HCT116 (cell line): ENCODE results near the gene NHLRC4. TPM values are rescaled to one million over a fixed set of nuclear protein-coding genes. Genes with fewer than 3 reads are reported as not detected.

ENCODE experiments used
- ATAC-seq: fragments of 200-7000 bp; cut with Tn5 transposase; 2 replicates; pipeline ENCODE4 v1.9.1; 2020; ENCODE audit warnings: mild to moderate bottlenecking, moderate library complexity
- BruUV-seq: library from RNA; stranded (reverse); fragments of 400-500 nt; replicated peaks from 2 replicates; lab custom pipeline; 2021; lab: Mats Ljungman, UMichigan
- CTCF ChIA-PET: fragments of 300-600 bp; sonication (Branson Sonifier 250); formaldehyde crosslinking; loops from one replicate; lab custom pipeline; 2021; ENCODE audit warnings: antibody characterized with exemption; lab: Charles Lee
- POLR2A ChIA-PET: fragments of 300-600, 350-600 bp; sonication (Branson Sonifier 250); formaldehyde crosslinking; loops from one replicate; lab custom pipeline; 2021; ENCODE audit warnings: antibody characterized with exemption; lab: Charles Lee
- RAD21 ChIA-PET, 2 experiments: fragments of 300-600 bp; sonication (Branson Sonifier 250); formaldehyde crosslinking; loops; one replicate each; lab custom pipeline; 2023; ENCODE audit warnings: low total read pairs in 2 of 2; ENCODE audit not compliant: uncharacterized antibody in 2 of 2, unreplicated experiment in 2 of 2, low non-redundant PET in 1 of 2; lab: Charles Lee
- DNase-seq: peaks from one replicate; pipeline ENCODE4 v3.0.0-alpha.2; 2010; ENCODE audit warnings: low read depth, low spot score
- H2AFZ ChIP-seq: fragments of 200-600 bp; shearing (Covaris generic), sonication (generic); 2 replicates; pipeline ENCODE4 v1.6.1; 2017; ENCODE audit warnings: low read depth, mixed run types, mixed read lengths, antibody characterized with exemption, low read length; ENCODE audit not compliant: poor library complexity, severe bottlenecking
- H3K27ac ChIP-seq: 2 replicates; pipeline ENCODE4 v1.5.1; 2012; ENCODE audit warnings: low read depth, low read length
- H3K27me3 ChIP-seq: fragments of 200-600 bp; sonication (generic); 2 replicates; pipeline ENCODE4 v1.6.1; 2016; ENCODE audit warnings: mixed run types, low read length, mixed read lengths; ENCODE audit not compliant: insufficient read depth
- H3K36me3 ChIP-seq, 2 experiments: fragments of 200-500 bp in 1 of 2; fragments of 200-600 bp in 1 of 2; sonication (Bioruptor generic) in 1 of 2; sonication (generic) in 1 of 2; 2 replicates each; pipeline versions ENCODE4 v1.5.1 to v1.6.1; 2014 to 2016; ENCODE audit warnings: low read length in 2 of 2, inconsistent platforms in 1 of 2, mixed read lengths in 1 of 2, mixed run types in 1 of 2; ENCODE audit not compliant: insufficient read depth in 2 of 2, control insufficient read depth in 1 of 2
- H3K4me1 ChIP-seq, 2 experiments: fragments of 200-600 bp in 1 of 2; sonication (generic) in 1 of 2; 2 replicates each; pipeline versions ENCODE4 v1.5.1 to v1.6.1; 2012 to 2017; ENCODE audit warnings: low read length in 2 of 2, inconsistent platforms in 1 of 2, mild to moderate bottlenecking in 1 of 2, mixed read lengths in 1 of 2, mixed run types in 1 of 2, moderate library complexity in 1 of 2; ENCODE audit not compliant: insufficient read depth in 2 of 2, control insufficient read depth in 1 of 2
- H3K4me2 ChIP-seq: fragments of 200-600 bp; sonication (generic); 2 replicates; pipeline ENCODE4 v1.6.1; 2017; ENCODE audit warnings: mixed run types, low read length, mixed read lengths
- H3K4me3 ChIP-seq, 2 experiments: fragments of 200-600 bp in 1 of 2; sonication (generic) in 1 of 2; replicated peaks in 1 of 2; 2 replicates each; pipeline ENCODE4 v1.5.1; 2011 to 2016; ENCODE audit warnings: low read length in 2 of 2, control low read depth in 1 of 2, low read depth in 1 of 2, mild to moderate bottlenecking in 1 of 2, mixed read lengths in 1 of 2, mixed run types in 1 of 2
- H3K79me2 ChIP-seq: fragments of 200-600 bp; sonication (generic); 2 replicates; pipeline ENCODE4 v1.6.1; 2017; ENCODE audit warnings: mild to moderate bottlenecking, mixed run types, low read length, moderate library complexity, mixed read lengths; ENCODE audit not compliant: insufficient read depth
- H3K9ac ChIP-seq: fragments of 200-600 bp; sonication (generic); 2 replicates; pipeline ENCODE4 v1.6.1; 2016; ENCODE audit warnings: low read length, mixed read lengths
- H3K9me2 ChIP-seq: fragments of 200-600 bp; sonication (generic), shearing (Covaris generic); 2 replicates; pipeline ENCODE4 v1.6.1; 2017; ENCODE audit warnings: mixed run types, mild to moderate bottlenecking, moderate library complexity; ENCODE audit not compliant: insufficient read depth
- H3K9me3 ChIP-seq, 2 experiments: fragments of 200-500 bp in 1 of 2; fragments of 200-600 bp in 1 of 2; sonication (Bioruptor generic) in 1 of 2; sonication (generic) in 1 of 2; 2 replicates each; pipeline ENCODE4 v1.6.1; 2014 to 2017; ENCODE audit warnings: low read length in 2 of 2, mixed read lengths in 2 of 2, inconsistent platforms in 1 of 2, low read depth in 1 of 2, mild to moderate bottlenecking in 1 of 2, mixed run types in 1 of 2, moderate library complexity in 1 of 2; ENCODE audit not compliant: control insufficient read depth in 1 of 2, insufficient read depth in 1 of 2
- H4K20me1 ChIP-seq: fragments of 200-600 bp; sonication (generic), shearing (Covaris generic); 2 replicates; pipeline ENCODE4 v1.6.1; 2017; ENCODE audit warnings: mixed run types, mild to moderate bottlenecking, moderate library complexity; ENCODE audit not compliant: insufficient read depth
- EGR1 ChIP-seq: IDR thresholded peaks from 2 replicates; pipeline ENCODE4 v1.6.1; 2012; ENCODE audit warnings: low read depth
- ELF1 ChIP-seq: IDR thresholded peaks from 2 replicates; pipeline ENCODE4 v1.6.1; 2012; ENCODE audit warnings: low read depth, borderline replicate concordance
- EZH2 ChIP-seq: fragments of 200-600 bp; sonication (generic); IDR thresholded peaks from 2 replicates; pipeline ENCODE4 v1.6.1; 2017; ENCODE audit warnings: antibody characterized with exemption, mixed run types
- FOSL1 ChIP-seq: IDR thresholded peaks from 2 replicates; pipeline ENCODE4 v1.6.1; 2012; ENCODE audit warnings: low read depth
- JUND ChIP-seq: IDR thresholded peaks from 2 replicates; pipeline ENCODE4 v1.6.1; 2012
- POLR2AphosphoS5 ChIP-seq: IDR thresholded peaks from 2 replicates; pipeline ENCODE4 v1.6.1; 2011; ENCODE audit warnings: mild to moderate bottlenecking, low read depth, low read length, moderate library complexity
- TCF7L2 ChIP-seq: IDR thresholded peaks from 2 replicates; pipeline ENCODE4 v1.7.0; 2011; ENCODE audit warnings: borderline replicate concordance, inconsistent platforms; ENCODE audit not compliant: insufficient read depth, insufficient read length; ENCODE audit errors: extremely low read depth
- YY1 ChIP-seq: IDR thresholded peaks from 2 replicates; pipeline ENCODE4 v1.6.1; 2011; ENCODE audit warnings: low read length, low read depth, moderate library complexity, mild to moderate bottlenecking; ENCODE audit not compliant: insufficient replicate concordance; ENCODE audit errors: extremely low read depth
- ZNF274 ChIP-seq: fragments of 200-500 bp; sonication (Bioruptor generic); IDR thresholded peaks from 2 replicates; pipeline ENCODE4 v1.6.1; 2014; ENCODE audit warnings: mild to moderate bottlenecking, low read depth, low read length, inconsistent platforms
- intact Hi-C: fragments of 100-400 bp; cut with micrococcal nuclease; formaldehyde crosslinking; loops from 2 replicates; pipeline ENCODE4 v1.10.0; 2022
- total RNA-seq: library from RNA; stranded (reverse); gene quantifications from one replicate; pipeline ENCODE4 v1.2.1, GENCODE V29; 2021; ENCODE audit not compliant: unreplicated experiment
- TF ChIP-seq, protein P1 (sequence below): IDR thresholded peaks from 2 replicates; pipeline ENCODE4 v1.6.1; 2012
- TF ChIP-seq, protein P2 (sequence below): IDR thresholded peaks from 2 replicates; pipeline ENCODE4 v1.6.1; 2012

Gene NHLRC4
- total RNA-seq, 1 experiment from 2014 or later = 0.22 TPM

DNA sequence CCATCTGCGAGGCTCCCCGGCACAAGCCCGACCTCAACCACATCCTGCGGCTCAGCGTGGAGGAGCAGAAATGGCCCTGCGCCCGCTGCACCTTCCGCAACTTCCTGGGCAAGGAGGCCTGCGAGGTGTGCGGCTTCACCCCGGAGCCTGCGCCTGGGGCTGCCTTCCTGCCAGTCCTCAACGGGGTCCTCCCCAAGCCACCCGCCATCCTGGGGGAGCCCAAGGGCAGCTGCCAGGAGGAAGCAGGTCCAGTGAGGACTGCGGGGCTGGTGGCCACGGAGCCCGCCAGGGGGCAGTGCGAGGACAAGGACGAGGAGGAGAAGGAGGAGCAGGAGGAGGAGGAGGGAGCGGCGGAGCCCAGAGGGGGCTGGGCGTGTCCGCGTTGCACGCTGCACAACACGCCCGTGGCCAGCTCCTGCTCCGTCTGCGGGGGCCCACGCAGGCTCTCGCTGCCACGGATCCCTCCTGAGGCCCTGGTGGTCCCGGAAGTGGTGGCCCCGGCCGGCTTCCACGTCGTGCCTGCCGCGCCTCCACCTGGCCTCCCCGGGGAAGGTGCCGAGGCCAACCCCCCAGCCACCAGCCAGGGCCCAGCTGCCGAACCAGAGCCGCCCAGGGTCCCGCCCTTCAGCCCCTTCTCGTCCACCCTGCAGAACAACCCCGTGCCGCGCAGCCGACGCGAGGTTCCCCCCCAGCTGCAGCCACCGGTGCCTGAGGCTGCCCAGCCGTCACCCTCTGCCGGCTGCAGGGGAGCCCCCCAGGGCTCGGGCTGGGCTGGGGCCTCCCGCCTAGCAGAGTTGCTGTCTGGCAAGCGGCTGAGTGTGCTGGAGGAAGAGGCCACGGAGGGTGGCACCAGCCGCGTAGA lies 19.7 kb upstream of the NHLRC4 start:
- Histone ChIP-seq H3K36me3 (no peaks in the 10 kb centered on the region), H3K27ac (no peak overlapping the region), H3K27me3 (no peaks in the 10 kb centered on the region), H3K9me2 (no peaks in the 10 kb centered on the region), H2AFZ (no peak overlapping the region), H3K4me2 (no peak overlapping the region), H3K9me3 (no peaks in the 10 kb centered on the region), H3K79me2 (peaks cover 16% of the 10 kb centered on the region), H3K4me1 (no peaks in the 10 kb centered on the region), H4K20me1 (no peaks in the 10 kb centered on the region), H3K9ac (no peak overlapping the region), H3K4me3 (no peak overlapping the region)
- RAD21 ChIA-PET = no interaction called here
- intact Hi-C loops = no loop called here
- 0 out of 2 replicates have a peak, but pooled peaks have one; percentile 39 for ATAC-seq
- POLR2A ChIA-PET = no interaction called here
- no TSS peak for BruUV-seq
- no peak for DNase-seq
- TF ChIP-seq, protein P1, sequence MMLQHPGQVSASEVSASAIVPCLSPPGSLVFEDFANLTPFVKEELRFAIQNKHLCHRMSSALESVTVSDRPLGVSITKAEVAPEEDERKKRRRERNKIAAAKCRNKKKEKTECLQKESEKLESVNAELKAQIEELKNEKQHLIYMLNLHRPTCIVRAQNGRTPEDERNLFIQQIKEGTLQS = no peak
- TF ChIP-seq EGR1 (no peak), EZH2 (no peak), ZNF274 (no peak), FOSL1 (no peak), JUND (no peak), ELF1 (no peak), YY1 (no peak), TCF7L2 (no peak), POLR2AphosphoS5 (no peak)
- TF ChIP-seq, protein P2, sequence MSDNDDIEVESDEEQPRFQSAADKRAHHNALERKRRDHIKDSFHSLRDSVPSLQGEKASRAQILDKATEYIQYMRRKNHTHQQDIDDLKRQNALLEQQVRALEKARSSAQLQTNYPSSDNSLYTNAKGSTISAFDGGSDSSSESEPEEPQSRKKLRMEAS = no peak
- CTCF ChIA-PET = no interaction called here
